ENCODE results near the gene PNPLA6. TPM values are rescaled to one million over a fixed set of nuclear protein-coding genes. Genes with fewer than 3 reads are reported as not detected.

PNPLA6 gene
- total and polyA plus RNA-seq, 7 experiments from 2014 or later: 5.3 to 157 (median 119) TPM

GRCh38 chr19:7529246-7529600 lies 6.3 kb upstream of the PNPLA6 start:
- Histone ChIP-seq H3K4me3 (ENCODE audit: low read length) (no peak overlapping the region), H3K4me1 (ENCODE audit: control insufficient read depth in 2 of 2, insufficient read depth in 2 of 2, low read length in 2 of 2) (peaks cover 5% of the 10 kb centered on the region in 2 donors), H3K27ac (ENCODE audit: low read depth, low read length) (no peak overlapping the region), H3K36me3 (ENCODE audit: control insufficient read depth in 2 of 3, insufficient read depth in 3 of 3, low read length in 3 of 3) (peaks cover 0 to 23% (median 0%) of the 10 kb centered on the region in 3 experiments), H3K9me3 (ENCODE audit: control insufficient read depth in 2 of 3, low read length in 3 of 3) (no peaks in the 10 kb centered on the region), H3K27me3 (ENCODE audit: control insufficient read depth in 2 of 2, insufficient read depth in 2 of 2, low read length in 2 of 2) (no peaks in the 10 kb centered on the region)
- H3K27me3 Mint-ChIP-seq: no peaks in the 10 kb centered on the region
- H3K27ac Mint-ChIP-seq: no peak overlapping the region
- POLR2A ChIA-PET: no interaction called here
- CTCF ChIA-PET: no interaction called here
- peaks cover 0 to 4% (median 0%) of the 10 kb centered on the region in 5 donors for H3K36me3 Mint-ChIP-seq
- no peaks in the 10 kb centered on the region for H3K9me3 Mint-ChIP-seq
- H3K4me3 Mint-ChIP-seq: no peak overlapping the region
- ATAC-seq (no peak), DNase-seq (no peak)
- H3K4me1 Mint-ChIP-seq: peaks cover 0 to 12% (median 6%) of the 10 kb centered on the region in 7 donors
- intact Hi-C loops (cut with micrococcal nuclease): no loop called here

- peaks cover 0 to 4% (median 0%) of the 10 kb centered on the region in 5 donors for H3K36me3 Mint-ChIP-seq
- DNase-seq (no peak), ATAC-seq (no peak)
- intact Hi-C loops (cut with micrococcal nuclease): loop anchor here in 1 of 2 donors (10.0 kb wide), 2 partner anchors 775 to 1845 kb away; partner anchors contain the start of genes CD320, HSD11B1L and MICOS13
- H3K9me3 ChIP-seq (ENCODE audit: control insufficient read depth in 2 of 3, low read length in 3 of 3): no peaks in the 10 kb centered on the region
- H3K9me3 Mint-ChIP-seq: no peaks in the 10 kb centered on the region
- no peaks in the 10 kb centered on the region for H3K27me3 ChIP-seq (ENCODE audit: control insufficient read depth in 2 of 2, insufficient read depth in 2 of 2, low read length in 2 of 2)
- POLR2A ChIA-PET: interaction anchor here (6.9 kb wide), 1 partner anchor 7 kb away, joined by 78 read pairs; the partner anchor contains the start of gene MCOLN1
- CTCF ChIA-PET: no interaction called here
- H3K4me1 ChIP-seq (ENCODE audit: control insufficient read depth in 2 of 2, insufficient read depth in 2 of 2, low read length in 2 of 2): peaks cover 5% of the 10 kb centered on the region in 2 donors
- H3K36me3 ChIP-seq (ENCODE audit: control insufficient read depth in 2 of 3, insufficient read depth in 3 of 3, low read length in 3 of 3): peaks cover 0 to 19% (median 0%) of the 10 kb centered on the region in 3 experiments
- H3K27ac Mint-ChIP-seq: no peak overlapping the region
- no peak overlapping the region for H3K27ac ChIP-seq (ENCODE audit: low read depth, low read length)
- H3K4me1 Mint-ChIP-seq: peaks cover 0 to 16% (median 8%) of the 10 kb centered on the region in 7 donors
- no peak overlapping the region for H3K4me3 ChIP-seq (ENCODE audit: low read length)
- H3K4me3 Mint-ChIP-seq: no peak overlapping the region
- no peaks in the 10 kb centered on the region for H3K27me3 Mint-ChIP-seq
These were observed 5.7 kb upstream of the PNPLA6 start for GRCh38 chr19:7529610-7530490.

GRCh38 chr19:7533281-7533885 lies 2.1 kb upstream of the PNPLA6 start:
- ChIA-PET POLR2A (interaction anchor here (0.9 to 6.9 kb wide), 2 partner anchors 8 to 11 kb away, joined by 3 to 78 read pairs; partner anchors contain the start of gene MCOLN1), CTCF (no interaction called here)
- Mint-ChIP-seq H3K27ac (peak overlapping the region in 8 of 9 donors; percentile 57 to 93 (median 86)), H3K4me1 (peaks cover 6 to 26% (median 24%) of the 10 kb centered on the region in 7 donors), H3K27me3 (no peaks in the 10 kb centered on the region), H3K4me3 (peak overlapping the region; percentile 93 to 97 (median 94)), H3K9me3 (no peaks in the 10 kb centered on the region), H3K36me3 (peaks cover 0 to 7% (median 0%) of the 10 kb centered on the region in 5 donors)
- peaks cover 0 to 16% (median 0%) of the 10 kb centered on the region in 3 experiments for H3K36me3 ChIP-seq (ENCODE audit: control insufficient read depth in 2 of 3, insufficient read depth in 3 of 3, low read length in 3 of 3)
- no peaks in the 10 kb centered on the region for H3K27me3 ChIP-seq (ENCODE audit: control insufficient read depth in 2 of 2, insufficient read depth in 2 of 2, low read length in 2 of 2)
- no peaks in the 10 kb centered on the region for H3K9me3 ChIP-seq (ENCODE audit: control insufficient read depth in 2 of 3, low read length in 3 of 3)
- peak overlapping the region; percentile 60 for H3K27ac ChIP-seq (ENCODE audit: low read depth, low read length)
- ATAC-seq (no peak), DNase-seq (no peak)
- H3K4me3 ChIP-seq (ENCODE audit: low read length): peak overlapping the region; percentile 99
- H3K4me1 ChIP-seq (ENCODE audit: control insufficient read depth in 2 of 2, insufficient read depth in 2 of 2, low read length in 2 of 2): peaks cover 10 to 17% of the 10 kb centered on the region in 2 donors
- intact Hi-C loops (cut with micrococcal nuclease): loop anchor here in 1 of 2 donors (10.0 kb wide), 2 partner anchors 771 to 1849 kb away; partner anchors contain the start of genes CD320, HSD11B1L and MICOS13

GRCh38 chr19:7533925-7534480 lies 1.5 kb upstream of the PNPLA6 start:
- DNase-seq: peak; percentile 55 to 83 (median 78)
- H3K27me3 Mint-ChIP-seq: no peaks in the 10 kb centered on the region
- peak overlapping the region; percentile 93 to 97 (median 94) for H3K4me3 Mint-ChIP-seq
- peaks cover 0 to 11% (median 0%) of the 10 kb centered on the region in 5 donors for H3K36me3 Mint-ChIP-seq
- no peaks in the 10 kb centered on the region for H3K9me3 Mint-ChIP-seq
- POLR2A ChIA-PET: interaction anchor here (0.8 to 6.9 kb wide), 2 partner anchors 11 to 96 kb away, joined by 4 to 78 read pairs; partner anchors contain the start of genes MCOLN1 and PET100
- Histone ChIP-seq H3K27me3 (ENCODE audit: control insufficient read depth in 2 of 2, insufficient read depth in 2 of 2, low read length in 2 of 2) (no peaks in the 10 kb centered on the region), H3K27ac (ENCODE audit: low read depth, low read length) (peak overlapping the region; percentile 81), H3K4me1 (ENCODE audit: control insufficient read depth in 2 of 2, insufficient read depth in 2 of 2, low read length in 2 of 2) (peaks cover 10 to 17% of the 10 kb centered on the region in 2 donors), H3K4me3 (ENCODE audit: low read length) (peak overlapping the region; percentile 99), H3K9me3 (ENCODE audit: control insufficient read depth in 2 of 3, low read length in 3 of 3) (no peaks in the 10 kb centered on the region), H3K36me3 (ENCODE audit: control insufficient read depth in 2 of 3, insufficient read depth in 3 of 3, low read length in 3 of 3) (peaks cover 0 to 19% (median 0%) of the 10 kb centered on the region in 3 experiments)
- ATAC-seq: peak; percentile 69
- intact Hi-C loops (cut with micrococcal nuclease): loop anchor here (1.0 to 10.0 kb wide), 13 partner anchors 12 to 1849 kb away; partner anchors contain the start of genes MCOLN1 (in 2 of the 2), ARHGEF18 (in 1 of the 2), CD320 (in 1 of the 2) and HSD11B1L (in 1 of the 2)
- H3K4me1 Mint-ChIP-seq: peaks cover 6 to 24% (median 22%) of the 10 kb centered on the region in 7 donors
- CTCF ChIA-PET: interaction anchor here (1.4 kb wide), 1 partner anchor 12 kb away, joined by 6 read pairs; no protein-coding TSS in a partner anchor
- H3K27ac Mint-ChIP-seq: peak overlapping the region; percentile 76 to 93 (median 88)

GRCh38 chr19:7534531-7535046 lies 928 bp upstream of the PNPLA6 start:
- ChIA-PET CTCF (interaction anchor here (1.4 kb wide), 1 partner anchor 13 kb away, joined by 6 read pairs; no protein-coding TSS in a partner anchor), POLR2A (interaction anchor here (0.8 to 6.9 kb wide), 4 partner anchors 8 to 95 kb away, joined by 3 to 78 read pairs (median 7); partner anchors contain the start of genes MCOLN1 and PET100)
- no peaks in the 10 kb centered on the region for H3K9me3 ChIP-seq (ENCODE audit: control insufficient read depth in 2 of 3, low read length in 3 of 3)
- Mint-ChIP-seq H3K4me3 (peak overlapping the region; percentile 93 to 97 (median 94)), H3K27me3 (no peaks in the 10 kb centered on the region), H3K9me3 (no peaks in the 10 kb centered on the region), H3K27ac (peak overlapping the region; percentile 76 to 93 (median 88)), H3K36me3 (peaks cover 0 to 11% (median 0%) of the 10 kb centered on the region in 5 donors), H3K4me1 (peaks cover 6 to 24% (median 22%) of the 10 kb centered on the region in 7 donors)
- peaks cover 0 to 19% (median 0%) of the 10 kb centered on the region in 3 experiments for H3K36me3 ChIP-seq (ENCODE audit: control insufficient read depth in 2 of 3, insufficient read depth in 3 of 3, low read length in 3 of 3)
- H3K4me1 ChIP-seq (ENCODE audit: control insufficient read depth in 2 of 2, insufficient read depth in 2 of 2, low read length in 2 of 2): peaks cover 10 to 17% of the 10 kb centered on the region in 2 donors
- H3K4me3 ChIP-seq (ENCODE audit: low read length): peak overlapping the region; percentile 99
- intact Hi-C loops (cut with micrococcal nuclease): loop anchor here (1.0 to 10.0 kb wide), 17 partner anchors 12 to 1850 kb away; partner anchors contain the start of genes MCOLN1 (in 2 of the 2), PET100 (in 2 of the 2), PEX11G (in 2 of the 2) and XAB2 (in 2 of the 2)
- peak; percentile 4 for ATAC-seq
- H3K27me3 ChIP-seq (ENCODE audit: control insufficient read depth in 2 of 2, insufficient read depth in 2 of 2, low read length in 2 of 2): no peaks in the 10 kb centered on the region
- peak overlapping the region; percentile 81 for H3K27ac ChIP-seq (ENCODE audit: low read depth, low read length)
- peak in 4 of 9 donors; percentile 23 to 47 (median 38) for DNase-seq

Data from naive thymus-derived CD4-positive, alpha-beta T cell (primary cell).